GM12864 (cell line): ENCODE results near the gene RNF5.

Source experiments
- DNase-seq: peaks from one replicate; pipeline ENCODE4 v3.0.0-alpha.2; 2011; ENCODE audit warnings: low read depth
- H3K4me3 ChIP-seq: 2 replicates; pipeline ENCODE4 v1.5.1; 2011; ENCODE audit warnings: mild to moderate bottlenecking, low read depth, low read length, control low read depth
- TF ChIP-seq, protein P1 (sequence below): IDR thresholded peaks from 2 replicates; pipeline ENCODE4 v1.5.1; 2011; ENCODE audit warnings: low read depth, mild to moderate bottlenecking, moderate library complexity, low read length, control low read depth, inconsistent platforms; ENCODE audit errors: missing control alignments

The RNF5 gene

DNA sequence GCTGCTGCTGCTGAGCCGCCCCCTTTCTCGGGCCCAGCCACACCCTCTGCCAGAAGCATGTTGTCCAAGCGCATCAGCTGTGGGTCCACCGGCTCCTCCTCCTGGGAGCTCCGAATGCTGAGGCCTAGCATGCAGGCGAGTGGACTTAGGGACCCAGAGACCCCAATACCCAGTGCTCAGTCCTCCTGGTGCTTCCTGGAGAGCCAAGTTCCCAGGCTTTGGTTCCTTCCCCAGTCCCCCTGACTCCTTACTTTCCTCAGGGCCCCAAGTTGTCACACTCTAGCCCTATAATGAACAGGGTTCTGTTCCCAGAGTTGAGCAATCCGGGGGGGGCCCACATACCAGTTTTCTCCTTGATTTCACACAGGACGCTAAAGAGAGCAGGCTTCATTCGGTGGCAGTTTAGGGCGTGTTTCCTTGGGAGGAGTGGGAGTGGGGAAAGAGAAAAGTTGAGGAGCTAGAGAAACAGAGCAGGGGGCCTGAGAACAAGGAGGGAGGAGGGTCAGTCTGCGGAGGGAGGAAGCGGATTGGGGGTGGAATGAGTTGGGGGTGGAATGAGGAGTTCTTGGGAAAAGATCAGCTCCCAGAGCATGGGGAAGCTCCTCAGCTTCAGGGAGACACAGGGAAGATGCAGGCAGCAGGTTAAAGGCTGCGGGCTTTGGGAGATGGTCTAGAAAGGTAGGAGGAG, 10.3 kb downstream of the RNF5 start:
- peak overlapping the region; percentile 97 for H3K4me3 ChIP-seq
- DNase-seq = no peak
- TF ChIP-seq, protein P1, sequence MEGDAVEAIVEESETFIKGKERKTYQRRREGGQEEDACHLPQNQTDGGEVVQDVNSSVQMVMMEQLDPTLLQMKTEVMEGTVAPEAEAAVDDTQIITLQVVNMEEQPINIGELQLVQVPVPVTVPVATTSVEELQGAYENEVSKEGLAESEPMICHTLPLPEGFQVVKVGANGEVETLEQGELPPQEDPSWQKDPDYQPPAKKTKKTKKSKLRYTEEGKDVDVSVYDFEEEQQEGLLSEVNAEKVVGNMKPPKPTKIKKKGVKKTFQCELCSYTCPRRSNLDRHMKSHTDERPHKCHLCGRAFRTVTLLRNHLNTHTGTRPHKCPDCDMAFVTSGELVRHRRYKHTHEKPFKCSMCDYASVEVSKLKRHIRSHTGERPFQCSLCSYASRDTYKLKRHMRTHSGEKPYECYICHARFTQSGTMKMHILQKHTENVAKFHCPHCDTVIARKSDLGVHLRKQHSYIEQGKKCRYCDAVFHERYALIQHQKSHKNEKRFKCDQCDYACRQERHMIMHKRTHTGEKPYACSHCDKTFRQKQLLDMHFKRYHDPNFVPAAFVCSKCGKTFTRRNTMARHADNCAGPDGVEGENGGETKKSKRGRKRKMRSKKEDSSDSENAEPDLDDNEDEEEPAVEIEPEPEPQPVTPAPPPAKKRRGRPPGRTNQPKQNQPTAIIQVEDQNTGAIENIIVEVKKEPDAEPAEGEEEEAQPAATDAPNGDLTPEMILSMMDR = no peak

DNA sequence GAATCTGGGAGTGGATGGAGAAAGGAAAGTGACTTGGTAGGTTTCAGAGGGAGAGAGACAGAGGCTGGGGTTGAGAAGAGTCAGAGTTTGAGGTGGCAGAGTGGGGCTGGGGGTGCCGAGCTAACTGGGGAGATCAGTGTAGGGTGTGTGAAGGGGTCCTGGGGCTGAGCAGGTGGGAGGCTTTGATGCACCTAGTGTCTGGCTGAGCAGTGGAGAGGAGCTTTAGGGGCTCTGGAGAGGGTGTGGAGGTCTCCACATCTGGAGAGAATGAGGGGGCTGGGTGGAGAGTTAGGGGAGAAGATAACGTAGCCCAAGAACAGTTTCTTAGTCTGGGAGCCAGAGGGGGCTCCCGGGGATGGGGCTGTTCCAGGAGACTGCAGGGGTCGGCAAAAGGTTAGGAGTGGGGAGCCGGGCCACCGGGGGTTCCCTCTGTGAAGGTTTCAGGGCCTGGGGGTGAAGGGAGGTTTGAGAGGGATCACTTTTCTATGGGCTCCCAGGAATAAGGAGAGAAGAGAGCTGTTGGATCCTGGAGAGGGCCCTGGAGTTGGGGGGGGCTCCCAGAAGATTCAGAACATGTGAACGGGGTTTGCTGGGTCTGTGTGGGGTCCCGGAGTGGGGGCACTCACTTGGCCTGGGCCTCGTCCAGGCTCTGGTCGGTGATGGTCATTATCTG, 11.0 kb downstream of the RNF5 start:
- peak overlapping the region; percentile 97 for H3K4me3 ChIP-seq
- TF ChIP-seq, protein P1 = no peak

DNA sequence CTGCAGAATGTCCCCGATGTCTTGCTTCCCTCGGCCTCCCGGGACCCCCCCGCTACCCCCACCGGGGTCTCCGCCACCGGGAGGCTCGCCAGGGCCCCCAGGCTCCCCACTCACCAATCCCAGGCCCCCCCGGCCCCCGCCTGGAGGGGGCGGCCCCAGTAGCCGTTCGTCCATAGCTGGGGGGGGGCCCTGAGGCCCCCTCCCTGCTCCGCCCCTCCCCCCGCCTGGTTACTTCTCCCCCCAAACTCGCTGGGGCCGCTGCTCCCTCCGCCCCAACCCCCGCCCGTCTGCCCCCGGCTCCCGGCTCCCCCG, 11.5 kb downstream of the RNF5 start:
- TF ChIP-seq, protein P1 = no peak

More for the DNA sequence above, 11.0 kb downstream of the RNF5 start:
- DNase-seq = no peak

DNA sequence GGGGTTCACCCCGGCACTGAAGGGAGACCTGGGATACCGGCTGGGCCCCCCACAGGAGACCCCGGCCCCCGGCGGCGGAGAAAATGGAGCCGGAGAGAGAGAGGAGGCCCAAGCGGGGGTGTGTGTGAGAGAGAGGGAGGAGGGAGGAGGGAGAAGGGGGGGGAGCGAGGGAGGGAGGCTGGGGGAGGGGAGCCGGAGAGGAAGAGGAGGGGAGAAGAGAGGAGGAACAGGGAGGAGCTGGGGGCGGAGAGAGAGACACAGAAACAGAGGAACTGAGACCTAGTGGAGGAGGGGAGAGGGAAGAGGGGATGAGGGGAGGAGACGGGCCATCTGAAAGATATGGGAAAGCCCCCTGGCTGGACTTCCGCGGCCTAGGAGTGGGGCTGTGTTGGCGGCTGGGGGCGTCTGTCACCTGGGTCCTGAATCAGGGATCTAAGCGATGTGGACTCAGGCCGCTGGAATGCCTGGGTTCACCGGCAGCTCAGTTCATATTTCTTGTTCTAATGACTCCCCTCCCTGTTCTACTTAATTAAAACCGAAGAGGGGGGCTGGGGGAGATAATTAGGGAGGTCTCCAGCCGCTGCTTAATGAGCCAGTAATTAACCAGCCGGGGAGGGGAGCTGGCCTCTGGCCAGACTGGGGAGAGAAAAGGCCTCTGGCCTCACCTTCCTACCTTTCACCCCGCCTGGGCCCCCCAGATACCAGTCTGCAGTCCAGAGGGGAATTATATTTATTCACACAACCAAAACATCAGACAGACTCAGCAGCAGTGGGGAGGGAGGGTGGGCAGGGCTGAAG, 12.0 kb downstream of the RNF5 start, which contains the start of gene PBX2:
Gene PBX2, minus strand, starts transcription at position 149 of the 798 bp plus-strand sequence. CDS start 287 bp downstream, outside the sequence.
- TF ChIP-seq, protein P1 = no peak
- DNase-seq = peak; percentile 87
- peak within 1 kb of the TSS; percentile 97 for H3K4me3 ChIP-seq

More for the DNA sequence above, 11.5 kb downstream of the RNF5 start:
- peak overlapping the region; percentile 97 for H3K4me3 ChIP-seq
- no peak for DNase-seq

DNA sequence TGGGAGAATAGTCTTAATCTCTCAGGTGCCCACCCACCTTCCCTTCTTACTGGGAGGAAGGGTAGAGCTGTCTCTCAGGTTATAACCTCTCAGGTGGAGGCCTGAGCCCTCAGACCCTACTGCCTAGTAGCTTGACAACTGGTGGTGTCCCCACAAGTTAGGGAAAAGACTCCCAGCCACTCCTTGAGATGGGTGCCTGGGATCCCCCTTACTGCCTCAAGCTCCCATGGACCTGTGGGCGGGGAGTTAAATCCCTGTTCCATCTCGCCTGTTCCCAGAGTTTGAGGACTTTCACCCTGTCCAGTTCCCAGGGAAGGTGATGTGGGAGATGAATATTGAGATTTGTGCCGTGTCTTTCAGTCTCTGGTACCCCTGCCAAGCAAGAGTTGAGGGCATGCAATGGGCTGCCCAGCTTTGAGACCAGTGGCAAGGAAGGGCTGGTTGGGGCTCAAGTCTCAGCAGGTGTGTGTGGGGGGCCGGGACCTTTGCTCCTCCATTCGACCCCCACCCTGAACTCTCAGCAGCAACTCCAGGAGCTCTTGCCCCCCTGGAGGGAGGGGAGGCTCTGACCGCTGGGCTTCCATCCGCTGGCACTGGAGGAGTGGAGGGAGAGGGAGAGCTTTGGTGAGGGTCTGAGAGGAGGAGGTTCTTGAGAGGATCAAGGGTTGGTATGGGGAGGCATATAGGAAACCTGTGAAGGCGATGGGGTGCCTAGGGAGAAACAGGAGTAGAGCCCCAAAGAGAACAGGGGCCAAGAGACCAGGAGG, 12.9 kb downstream of the RNF5 start:
- DNase-seq = no peak
- H3K4me3 ChIP-seq = peak overlapping the region; percentile 97
- TF ChIP-seq, protein P1 = no peak
